OCI-LY7 (cell line): ENCODE data around the gene RUFY3. TPM values are rescaled to one million over a fixed set of nuclear protein-coding genes. Genes with fewer than 3 reads are reported as not detected.
"Not testable (repeated sequence)": the region's sequence is repeated elsewhere in the genome, so short reads cannot be mapped to it uniquely, and the experiment has no call there.

Experiments used
- BruUV-seq: library from RNA; stranded (reverse); fragments of 400-500 nt; replicated peaks from 2 replicates; lab custom pipeline; 2021; lab: Mats Ljungman, UMichigan
- CTCF ChIA-PET: fragments of 300-600 bp; sonication (Branson Sonifier 250); formaldehyde crosslinking; loops from one replicate; lab custom pipeline; 2022; ENCODE audit warnings: antibody characterized with exemption; ENCODE audit not compliant: unreplicated experiment; lab: Charles Lee
- POLR2A ChIA-PET: fragments of 300-600 bp; sonication (Branson Sonifier 250); formaldehyde crosslinking; loops from one replicate; lab custom pipeline; 2022; ENCODE audit warnings: antibody characterized with exemption; lab: Charles Lee
- DNase-seq: peaks from one replicate; pipeline ENCODE4 v3.0.0-alpha.2; 2015; ENCODE audit warnings: low spot score
- H2AFZ ChIP-seq: fragments of 200-600 bp; sonication (generic), shearing (Covaris generic); 2 replicates; pipeline ENCODE4 v1.6.1; 2014; ENCODE audit warnings: mild to moderate bottlenecking, antibody characterized with exemption, low read length, moderate library complexity
- H3K27ac ChIP-seq: fragments of 200-600 bp; sonication (generic); 2 replicates; pipeline ENCODE4 v1.5.1; 2014; ENCODE audit warnings: mixed run types, low read depth, mild to moderate bottlenecking, moderate library complexity, low read length, inconsistent platforms; ENCODE audit not compliant: poor library complexity, severe bottlenecking
- H3K36me3 ChIP-seq: fragments of 200-600 bp; sonication (generic); 2 replicates; pipeline ENCODE4 v1.6.1; 2014; ENCODE audit warnings: mild to moderate bottlenecking, antibody characterized with exemption, low read length, moderate library complexity, mixed read lengths; ENCODE audit not compliant: insufficient read depth
- H3K4me1 ChIP-seq: fragments of 200-600 bp; sonication (generic); 2 replicates; pipeline ENCODE4 v1.5.1; 2014; ENCODE audit warnings: mild to moderate bottlenecking, low read length; ENCODE audit not compliant: insufficient read depth, poor library complexity, severe bottlenecking
- H3K4me2 ChIP-seq: fragments of 200-600 bp; sonication (generic); 2 replicates; pipeline ENCODE4 v1.6.1; 2014; ENCODE audit warnings: mild to moderate bottlenecking, low read length
- H3K4me3 ChIP-seq: fragments of 200-600 bp; sonication (generic); 2 replicates; pipeline ENCODE4 v1.5.1; 2014; ENCODE audit warnings: mild to moderate bottlenecking, low read depth, low read length; ENCODE audit not compliant: poor library complexity, severe bottlenecking
- H3K79me2 ChIP-seq: fragments of 200-600 bp; sonication (generic); 2 replicates; pipeline ENCODE4 v1.6.1; 2016; ENCODE audit warnings: low read depth, mild to moderate bottlenecking, low read length, moderate library complexity, mixed read lengths; ENCODE audit not compliant: insufficient read depth
- H3K9me2 ChIP-seq: fragments of 200-600 bp; sonication (generic); 2 replicates; pipeline ENCODE4 v1.6.1; 2016; ENCODE audit warnings: mild to moderate bottlenecking, low read length, mixed read lengths; ENCODE audit not compliant: insufficient read depth
- H3K9me3 ChIP-seq: fragments of 200-600 bp; sonication (generic); 2 replicates; pipeline ENCODE4 v1.6.1; 2014; ENCODE audit warnings: mild to moderate bottlenecking, mixed run types, low read length, mixed read lengths
- H4K20me1 ChIP-seq: fragments of 200-600 bp; sonication (generic); 2 replicates; pipeline ENCODE4 v1.6.1; 2014; ENCODE audit warnings: mild to moderate bottlenecking, antibody characterized with exemption, low read length, moderate library complexity, mixed read lengths; ENCODE audit not compliant: insufficient read depth
- CTCF ChIP-seq: fragments of 200-600 bp; sonication (generic); conservative IDR thresholded peaks from 2 replicates; pipeline ENCODE4 v1.5.1; 2014; ENCODE audit warnings: mild to moderate bottlenecking, antibody characterized with exemption, low read length, moderate library complexity, mixed read lengths
- EZH2phosphoT487 ChIP-seq: fragments of 200-600 bp; sonication (generic); IDR thresholded peaks from 2 replicates; pipeline ENCODE4 v1.6.1; 2018; ENCODE audit warnings: low read depth, borderline replicate concordance, mild to moderate bottlenecking, mixed run types, antibody characterized with exemption, low read length, moderate library complexity, mixed read lengths
- intact Hi-C: fragments of 100-400 bp; cut with micrococcal nuclease; formaldehyde crosslinking; loops from one replicate; pipeline ENCODE4 v1.10.0; 2022; ENCODE audit not compliant: unreplicated experiment
- total RNA-seq, 2 experiments: library from RNA; depleted of rRNA in 1 of 2; stranded (reverse); fragments of >200 nt in 1 of 2; shearing (Covaris generic) in 1 of 2; gene quantifications; 2 replicates each; pipeline ENCODE4 v1.2.3, GENCODE V29; 2014 to 2022

RUFY3 gene
- total RNA-seq, 2 experiments from 2014 or later: 36.4 to 52.2 TPM

- Histone ChIP-seq H3K9me3 (no peaks in the 10 kb centered on the region), H3K4me1 (peaks cover 11% of the 10 kb centered on the region), H2AFZ (no peak overlapping the region), H3K4me2 (no peak overlapping the region), H3K36me3 (no peaks in the 10 kb centered on the region), H3K79me2 (no peaks in the 10 kb centered on the region), H4K20me1 (no peaks in the 10 kb centered on the region), H3K27ac (no peak overlapping the region), H3K9me2 (no peaks in the 10 kb centered on the region), H3K4me3 (no peak overlapping the region)
- ChIA-PET POLR2A (interaction anchor here (0.6 to 1.2 kb wide), 3 partner anchors 8 to 24 kb away, joined by 3 to 4 read pairs (median 3); no protein-coding TSS in a partner anchor), CTCF (interaction anchor here (0.6 kb wide), 1 partner anchor 14 kb away, joined by 3 read pairs; no protein-coding TSS in a partner anchor)
- intact Hi-C loops: no loop called here
- no peak for DNase-seq
- TF ChIP-seq CTCF (no peak), EZH2phosphoT487 (no peak)
- BruUV-seq: no TSS peak
These were observed 6.3 kb downstream of the RUFY3 start for GRCh38 chr4:70728091-70728490.

- not testable (repeated sequence) for H3K9me3 ChIP-seq, H3K36me3 ChIP-seq, H3K27ac ChIP-seq, DNase-seq, BruUV-seq, H3K4me2 ChIP-seq, H3K4me3 ChIP-seq, H3K9me2 ChIP-seq, H2AFZ ChIP-seq, H4K20me1 ChIP-seq
- intact Hi-C loops: loop anchor here (10.0 kb wide), 1 partner anchor 192 kb away; no protein-coding TSS in a partner anchor
- Histone ChIP-seq H3K79me2 (peaks cover 12% of the 10 kb centered on the region; the same call in 1 of the 2 replicates), H3K4me1 (peaks cover 53% of the 10 kb centered on the region)
- ChIA-PET CTCF (interaction anchor here (2.8 kb wide), 1 partner anchor 27 kb away, joined by 18 read pairs; no protein-coding TSS in a partner anchor), POLR2A (interaction anchor here (2.4 to 4.8 kb wide), 2 partner anchors 18 to 28 kb away, joined by 15 to 42 read pairs; no protein-coding TSS in a partner anchor)
These were observed 11.1 kb downstream of the RUFY3 start for GRCh38 chr4:70732878-70733277.

- Histone ChIP-seq H3K79me2 (peaks cover 12% of the 10 kb centered on the region; the same call in 1 of the 2 replicates), H3K27ac (peak overlapping the region; percentile 75), H3K4me1 (peaks cover 53% of the 10 kb centered on the region), H3K4me3 (peak overlapping the region; percentile 63), H4K20me1 (peaks cover 4% of the 10 kb centered on the region; the same call in 1 of the 2 replicates), H3K4me2 (peak overlapping the region; percentile 98), H3K9me3 (no peaks in the 10 kb centered on the region), H2AFZ (peak overlapping the region; percentile 67), H3K36me3 (no peaks in the 10 kb centered on the region), H3K9me2 (no peaks in the 10 kb centered on the region)
- no TSS peak for BruUV-seq
- CTCF ChIA-PET: interaction anchor here (0.7 to 2.8 kb wide), 7 partner anchors 8 to 186 kb away, joined by 3 to 18 read pairs (median 4); no protein-coding TSS in a partner anchor
- peak; percentile 87 for DNase-seq
- intact Hi-C loops: loop anchor here (1.0 to 10.0 kb wide), 3 partner anchors 20 to 190 kb away; no protein-coding TSS in a partner anchor
- POLR2A ChIA-PET: interaction anchor here (0.5 to 4.8 kb wide), 38 partner anchors 9 to 707 kb away, joined by 3 to 44 read pairs (median 4); partner anchors contain the start of genes GRSF1, JCHAIN, RUFY3 and UTP3
- no peak for TF ChIP-seq CTCF
- TF ChIP-seq EZH2phosphoT487: no peak
These were observed 12.6 kb downstream of the RUFY3 start for GRCh38 chr4:70734168-70734954.
